Skeletal muscle tissue (tissue), 5 donors: ENCODE results near the gene NASP. TPM values are rescaled to one million over a fixed set of nuclear protein-coding genes. Genes with fewer than 3 reads are reported as not detected.

Experiments used
- H3K27ac ChIP-seq: one replicate; pipeline ENCODE4 v1.7.0; 2013; ENCODE audit warnings: mild to moderate bottlenecking, low read depth, low read length, inconsistent platforms
- H3K27me3 ChIP-seq, 3 donors: one replicate each; pipeline ENCODE4 v1.7.0; 2013; ENCODE audit warnings: low read length in 3 of 3; ENCODE audit not compliant: control insufficient read depth in 3 of 3, insufficient read depth in 3 of 3
- H3K36me3 ChIP-seq, 3 donors: one replicate each; pipeline ENCODE4 v1.7.0; 2013; ENCODE audit warnings: low read length in 3 of 3; ENCODE audit not compliant: control insufficient read depth in 3 of 3, insufficient read depth in 3 of 3
- H3K4me1 ChIP-seq, 3 donors: one replicate each; pipeline ENCODE4 v1.7.0; 2013; ENCODE audit warnings: low read length in 3 of 3, mild to moderate bottlenecking in 3 of 3; ENCODE audit not compliant: control insufficient read depth in 3 of 3, insufficient read depth in 3 of 3
- H3K4me3 ChIP-seq, 3 donors: one replicate each; pipeline ENCODE4 v1.7.0; 2013; ENCODE audit warnings: low read length in 3 of 3
- H3K9ac ChIP-seq, 3 donors: one replicate each; pipeline ENCODE4 v1.7.0; 2013; ENCODE audit warnings: low read length in 3 of 3, mild to moderate bottlenecking in 3 of 3, moderate library complexity in 2 of 3, low read depth in 1 of 3
- H3K9me3 ChIP-seq, 3 donors: one replicate each; pipeline ENCODE4 v1.7.0; 2013; ENCODE audit warnings: low read length in 3 of 3; ENCODE audit not compliant: control insufficient read depth in 3 of 3
- small RNA-seq: library from RNA; depleted of rRNA; stranded (forward); fragments of <200 nt; gene quantifications from one replicate; pipeline ENCODE3, GENCODE V24; 2014
- total RNA-seq: library from RNA; depleted of rRNA; stranded (reverse); fragments of >200 nt; gene quantifications from one replicate; pipeline ENCODE4 v1.2.3, GENCODE V29; 2014
- donor health status: Osteomylitis.

The NASP gene
- total RNA-seq, 1 donor from 2014 or later, result 36.5 TPM

DNA sequence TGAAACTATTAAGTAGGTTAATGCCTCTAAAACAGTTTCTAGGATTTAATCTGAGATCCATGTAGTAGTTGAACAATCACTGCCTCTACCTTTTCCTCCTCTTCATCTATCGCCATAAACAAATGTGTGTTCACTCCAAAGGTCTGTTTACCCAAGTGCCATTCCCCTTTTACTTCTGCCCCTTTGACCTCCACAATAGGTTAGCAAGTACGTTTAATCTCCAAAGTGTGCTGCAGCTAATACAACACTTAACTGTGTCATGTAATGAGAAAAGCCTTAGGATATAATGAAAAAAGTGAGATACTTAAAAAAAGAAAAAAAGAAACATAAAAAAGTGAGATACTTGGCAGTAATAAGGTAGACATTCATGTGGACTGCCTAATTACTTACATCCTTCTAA is 74.3 kb downstream of the NASP start:
- no peaks in the 10 kb centered on the region for H3K27me3 ChIP-seq
- H3K4me1 ChIP-seq, result peaks cover 0 to 6% (median 6%) of the 10 kb centered on the region in 3 donors
- H3K36me3 ChIP-seq, result peaks cover 42 to 65% (median 56%) of the 10 kb centered on the region in 3 donors

DNA sequence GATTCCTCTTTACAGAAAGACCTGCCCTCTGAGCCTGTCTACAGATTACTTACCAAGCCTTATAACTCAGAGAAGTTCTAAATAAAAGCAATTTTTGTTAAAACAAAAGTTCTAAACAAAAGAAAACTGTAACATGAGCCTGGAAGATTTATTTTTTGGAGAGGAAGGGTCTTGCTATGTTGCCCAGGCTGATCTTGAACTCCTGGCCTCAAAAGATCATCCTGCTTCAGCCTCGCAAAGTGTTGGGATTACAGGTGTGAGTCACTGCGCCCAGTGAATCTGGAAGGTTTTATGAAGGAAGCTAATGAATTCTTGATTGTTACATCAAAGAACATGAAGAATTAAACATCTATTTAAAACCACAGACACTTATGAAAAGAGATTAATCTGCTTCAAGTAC is 75.4 kb downstream of the NASP start:
- H3K4me1 ChIP-seq, result peaks cover 0 to 6% (median 6%) of the 10 kb centered on the region in 3 donors
- no peaks in the 10 kb centered on the region for H3K9me3 ChIP-seq
- no peaks in the 10 kb centered on the region for H3K27me3 ChIP-seq
- H3K4me3 ChIP-seq, result no peak overlapping the region
- H3K36me3 ChIP-seq, result peaks cover 42 to 57% (median 52%) of the 10 kb centered on the region in 3 donors
- no peak overlapping the region for H3K9ac ChIP-seq
- H3K27ac ChIP-seq, result no peak overlapping the region

More for the DNA sequence above, 74.3 kb downstream of the NASP start:
- Histone ChIP-seq H3K27ac (no peak overlapping the region), H3K9ac (no peak overlapping the region), H3K4me3 (no peak overlapping the region), H3K9me3 (no peaks in the 10 kb centered on the region)

DNA sequence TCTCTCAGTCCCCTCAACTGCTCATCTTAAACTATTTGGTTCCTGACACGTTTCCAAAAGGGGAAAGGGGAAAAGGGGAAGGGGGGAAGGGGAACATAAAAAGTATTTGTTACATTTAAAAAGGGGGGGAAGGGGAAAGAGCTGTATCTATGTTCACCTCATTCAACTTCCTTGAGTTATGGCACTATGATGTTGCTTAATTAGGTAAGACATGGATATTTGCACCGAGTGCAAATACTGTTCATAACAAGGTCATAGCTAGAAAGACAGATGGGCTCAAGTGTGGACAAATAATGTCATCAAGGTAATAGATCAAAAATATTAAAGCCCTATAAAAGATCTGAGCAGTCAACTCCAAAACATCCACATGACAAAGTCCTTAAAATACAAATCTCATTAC is 76.5 kb downstream of the NASP start:
- Histone ChIP-seq H3K4me1 (peaks cover 0 to 6% (median 6%) of the 10 kb centered on the region in 3 donors), H3K4me3 (no peak overlapping the region), H3K36me3 (peaks cover 32 to 45% (median 41%) of the 10 kb centered on the region in 3 donors), H3K27me3 (no peaks in the 10 kb centered on the region), H3K9ac (no peak overlapping the region), H3K27ac (no peak overlapping the region), H3K9me3 (no peaks in the 10 kb centered on the region)

DNA sequence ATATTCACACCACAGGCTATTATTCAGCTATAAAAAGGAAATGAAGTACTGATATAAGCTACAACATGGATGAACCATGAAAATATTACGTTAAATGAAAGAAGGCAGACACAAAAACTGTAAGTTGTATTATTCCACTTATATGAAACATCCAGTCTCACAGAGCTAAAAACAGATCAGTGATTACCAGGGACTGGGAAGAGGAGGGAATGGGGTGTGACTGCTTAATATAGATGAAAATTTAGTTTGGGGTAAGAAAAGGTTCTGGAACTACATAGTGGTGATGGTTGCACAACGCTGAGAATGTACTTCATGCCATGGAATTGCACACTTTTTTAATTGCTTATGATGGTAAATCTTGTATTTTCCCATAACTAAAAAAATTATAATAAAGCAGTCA is 83.0 kb downstream of the NASP start:
- Histone ChIP-seq H3K9ac (no peak overlapping the region), H3K4me1 (peaks cover 24 to 36% (median 26%) of the 10 kb centered on the region in 3 donors), H3K9me3 (no peaks in the 10 kb centered on the region), H3K4me3 (no peak overlapping the region), H3K36me3 (peaks cover 0 to 3% (median 0%) of the 10 kb centered on the region in 3 donors), H3K27me3 (no peaks in the 10 kb centered on the region), H3K27ac (no peak overlapping the region)

DNA sequence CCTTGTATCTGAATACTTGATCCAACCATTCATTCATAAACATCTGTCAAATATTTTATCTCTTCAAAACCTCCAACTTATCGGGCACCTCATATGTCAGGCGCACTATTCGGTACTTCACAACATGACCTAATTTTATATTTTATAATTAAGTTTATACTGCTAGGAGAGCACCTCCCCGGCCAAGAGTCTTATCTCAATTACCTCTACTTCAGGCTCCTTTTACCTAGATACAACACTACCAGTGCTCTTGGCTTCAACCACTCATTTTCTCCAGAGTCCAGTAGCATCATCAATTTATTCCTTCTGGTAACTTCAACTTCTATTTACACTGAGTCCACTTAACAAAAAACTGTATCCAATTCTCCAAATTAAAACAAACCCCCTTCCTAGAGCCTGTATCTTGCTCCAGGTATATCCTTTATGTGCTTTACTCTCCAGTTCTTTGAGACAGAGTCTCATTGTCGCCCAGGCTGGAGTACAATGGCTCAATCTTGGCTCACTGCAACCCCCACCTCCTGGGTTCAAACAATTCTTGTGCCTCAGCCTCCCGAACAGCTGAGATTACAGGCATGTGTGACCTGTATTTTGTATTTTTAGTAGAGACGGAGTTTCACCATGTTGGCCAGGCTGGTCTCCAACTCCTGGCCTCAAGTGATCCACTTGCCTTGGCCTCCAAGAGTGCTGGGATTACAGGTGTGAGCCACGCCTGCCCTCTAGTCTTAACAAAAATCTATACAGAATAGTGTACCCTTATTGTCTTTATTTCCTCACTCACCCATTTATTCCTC is 83.7 kb downstream of the NASP start:
- Histone ChIP-seq H3K27ac (no peak overlapping the region), H3K36me3 (peaks cover 0 to 3% (median 0%) of the 10 kb centered on the region in 3 donors), H3K4me3 (no peak overlapping the region), H3K9me3 (no peaks in the 10 kb centered on the region), H3K9ac (no peak overlapping the region), H3K4me1 (peaks cover 24 to 32% (median 26%) of the 10 kb centered on the region in 3 donors), H3K27me3 (no peaks in the 10 kb centered on the region)

Small RNA genes lying within 50 kb of the gene (small RNA-seq; reads per million reads assigned to genes)
- gene AL355480.1, result not detected
- gene AL355480.2, result not detected
- gene AL355480.3, result not detected
- gene AL355480.4, result not detected

Other genes with a start within 250 kb of the NASP start
- gene TOE1, start 243.9 kb upstream of the NASP start, total RNA-seq, result 6.3 TPM
- gene MUTYH, start 243.6 kb upstream of the NASP start, total RNA-seq, result 12.5 TPM
- gene TESK2, start 92.9 kb upstream of the NASP start, total RNA-seq, result 2.6 TPM
- not detected for gene CCDC163, start 84.0 kb upstream of the NASP start, total RNA-seq
- gene MMACHC, start 83.7 kb upstream of the NASP start, total RNA-seq, result 2.1 TPM
- 213 TPM for gene PRDX1, start 62.2 kb upstream of the NASP start, total RNA-seq
- 93.9 TPM for gene AKR1A1, start 33.2 kb upstream of the NASP start, total RNA-seq
- gene CCDC17, start 40.0 kb downstream of the NASP start, total RNA-seq, result 0.52 TPM
- 69.9 TPM for gene GPBP1L1, start 102.5 kb downstream of the NASP start, total RNA-seq
- 14.6 TPM for gene TMEM69, start 104.1 kb downstream of the NASP start, total RNA-seq
- gene IPP, start 166.6 kb downstream of the NASP start, total RNA-seq, result 15.1 TPM
- 42.8 TPM for gene MAST2, start 219.6 kb downstream of the NASP start, total RNA-seq